ENCODE data around the gene FGD2. TPM values are rescaled to one million over a fixed set of nuclear protein-coding genes. Genes with fewer than 3 reads are reported as not detected.

FGD2 gene
- total and polyA plus RNA-seq, 10 of the 15 experiments (the other 5 are each of a cell fraction or from before 2014, with no cell fraction given) = 5.2 to 88.1 (median 33.2) TPM

DNA sequence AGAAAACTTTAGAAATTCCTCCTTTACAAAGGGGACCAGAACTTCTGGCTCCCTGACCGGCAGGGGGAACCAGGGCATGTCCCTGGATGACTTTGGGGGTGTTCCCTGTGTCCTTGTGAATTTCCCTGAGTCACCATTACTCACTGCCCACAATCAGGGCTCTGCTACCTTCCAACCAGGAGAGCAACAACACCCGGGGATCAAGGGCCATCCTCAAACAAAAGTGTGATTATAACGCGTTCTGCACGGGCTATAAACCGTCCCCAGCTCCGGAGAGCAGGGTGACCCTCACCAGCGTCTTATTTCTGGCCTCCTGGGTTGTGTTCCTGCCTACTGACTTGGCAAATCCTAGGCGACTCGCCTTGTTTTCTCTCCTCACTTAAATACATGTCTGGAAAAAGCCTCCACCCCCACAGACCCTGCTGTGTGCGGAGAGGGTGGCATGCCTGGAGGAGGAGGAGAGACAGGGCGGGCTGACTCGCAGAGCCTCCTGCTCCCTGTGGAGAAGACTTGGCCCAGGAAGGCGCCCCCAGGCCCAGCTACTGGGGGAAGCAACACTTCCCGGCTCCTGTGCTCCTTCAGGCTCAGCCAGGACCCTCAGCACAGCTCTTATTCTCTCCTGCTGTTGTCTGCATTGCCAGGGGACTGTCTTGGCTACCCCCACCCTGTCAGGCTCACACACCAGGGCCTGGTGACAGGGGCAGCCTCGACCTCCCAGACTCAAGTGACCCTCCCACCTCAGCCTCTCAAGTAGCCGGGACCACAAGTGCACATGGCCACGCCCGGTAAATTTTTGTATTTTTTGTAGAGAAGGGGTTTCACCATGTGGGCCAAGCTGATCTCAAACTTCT lies 54.1 kb downstream of the FGD2 start:
- intact Hi-C loops (cut with micrococcal nuclease; ENCODE audit: unreplicated experiment) (no loop called here), in situ Hi-C loops (cut with MboI) (no loop called here)
- no TSS peak for BruUV-seq (replicated peaks)
- Histone ChIP-seq H3K27ac (ENCODE audit: control insufficient read depth, insufficient read depth) (no peak overlapping the region), H3K4me2 (ENCODE audit: control insufficient read depth, insufficient read depth) (no peak overlapping the region), H3K9me3 (replicated peaks; ENCODE audit: control insufficient read depth, insufficient read depth, low read length) (no peaks in the 10 kb centered on the region), H3K36me3 (ENCODE audit: control insufficient read depth in 2 of 2, insufficient read depth in 2 of 2, low read length in 1 of 2) (no peaks in the 10 kb centered on the region), H3K27me3 (replicated peaks in 1 of 2; ENCODE audit: control insufficient read depth in 2 of 2, insufficient read depth in 2 of 2, low read length in 1 of 2) (no peaks in the 10 kb centered on the region), H3K4me1 (ENCODE audit: control insufficient read depth, insufficient read depth, low read length) (no peaks in the 10 kb centered on the region), H3K4me3 (no peak overlapping the region), H2AFZ (ENCODE audit: control insufficient read depth, low read depth, low read length) (no peak overlapping the region), H4K20me1 (ENCODE audit: control insufficient read depth, insufficient read depth) (no peaks in the 10 kb centered on the region), H3K9ac (ENCODE audit: control insufficient read depth, insufficient read depth, low read length) (no peak overlapping the region), H3K79me2 (ENCODE audit: control insufficient read depth, insufficient read depth, low read length) (no peaks in the 10 kb centered on the region)
- RAD21 ChIA-PET (ENCODE audit: unreplicated experiment) = interaction anchor here (2.8 kb wide), 1 partner anchor 112 kb away, joined by 9 read pairs; no protein-coding TSS in a partner anchor
- no peak for DNase-seq (ENCODE audit: low read depth, low spot score)
- FAIRE-seq = no peak
- TF ChIP-seq, protein P1, sequence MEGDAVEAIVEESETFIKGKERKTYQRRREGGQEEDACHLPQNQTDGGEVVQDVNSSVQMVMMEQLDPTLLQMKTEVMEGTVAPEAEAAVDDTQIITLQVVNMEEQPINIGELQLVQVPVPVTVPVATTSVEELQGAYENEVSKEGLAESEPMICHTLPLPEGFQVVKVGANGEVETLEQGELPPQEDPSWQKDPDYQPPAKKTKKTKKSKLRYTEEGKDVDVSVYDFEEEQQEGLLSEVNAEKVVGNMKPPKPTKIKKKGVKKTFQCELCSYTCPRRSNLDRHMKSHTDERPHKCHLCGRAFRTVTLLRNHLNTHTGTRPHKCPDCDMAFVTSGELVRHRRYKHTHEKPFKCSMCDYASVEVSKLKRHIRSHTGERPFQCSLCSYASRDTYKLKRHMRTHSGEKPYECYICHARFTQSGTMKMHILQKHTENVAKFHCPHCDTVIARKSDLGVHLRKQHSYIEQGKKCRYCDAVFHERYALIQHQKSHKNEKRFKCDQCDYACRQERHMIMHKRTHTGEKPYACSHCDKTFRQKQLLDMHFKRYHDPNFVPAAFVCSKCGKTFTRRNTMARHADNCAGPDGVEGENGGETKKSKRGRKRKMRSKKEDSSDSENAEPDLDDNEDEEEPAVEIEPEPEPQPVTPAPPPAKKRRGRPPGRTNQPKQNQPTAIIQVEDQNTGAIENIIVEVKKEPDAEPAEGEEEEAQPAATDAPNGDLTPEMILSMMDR (IDR thresholded peaks at IDR 0.05 in 2 of 3, conservative IDR thresholded peaks at IDR 0.05 in 1 of 3; ENCODE audit: control insufficient read depth in 2 of 3, extremely low read depth in 1 of 3, insufficient read depth in 1 of 3, low read depth in 3 of 3, low read length in 3 of 3) = peak in 1 of 3 experiments; percentile 22; a peak in 2 of 6 replicates
- TF ChIP-seq, protein P2, sequence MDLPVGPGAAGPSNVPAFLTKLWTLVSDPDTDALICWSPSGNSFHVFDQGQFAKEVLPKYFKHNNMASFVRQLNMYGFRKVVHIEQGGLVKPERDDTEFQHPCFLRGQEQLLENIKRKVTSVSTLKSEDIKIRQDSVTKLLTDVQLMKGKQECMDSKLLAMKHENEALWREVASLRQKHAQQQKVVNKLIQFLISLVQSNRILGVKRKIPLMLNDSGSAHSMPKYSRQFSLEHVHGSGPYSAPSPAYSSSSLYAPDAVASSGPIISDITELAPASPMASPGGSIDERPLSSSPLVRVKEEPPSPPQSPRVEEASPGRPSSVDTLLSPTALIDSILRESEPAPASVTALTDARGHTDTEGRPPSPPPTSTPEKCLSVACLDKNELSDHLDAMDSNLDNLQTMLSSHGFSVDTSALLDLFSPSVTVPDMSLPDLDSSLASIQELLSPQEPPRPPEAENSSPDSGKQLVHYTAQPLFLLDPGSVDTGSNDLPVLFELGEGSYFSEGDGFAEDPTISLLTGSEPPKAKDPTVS (IDR thresholded peaks at IDR 0.05; ENCODE audit: low read depth, low read length) = no peak
- CTCF ChIA-PET = interaction anchor here (3.4 kb wide), 1 partner anchor 112 kb away, joined by 25 read pairs; no protein-coding TSS in a partner anchor
- ATAC-seq = no peak
- POLR2A ChIA-PET = interaction anchor here (0.6 kb wide), 1 partner anchor 17 kb away, joined by 3 read pairs; no protein-coding TSS in a partner anchor
- WGBS (ENCODE audit: insufficient coverage, insufficient replicate concordance, low lambda C conversion rate, missing lambda C conversion rate) = 64% methylated on average over 19 of the region's 19 CpGs
- SMC1A ChIA-PET (ENCODE audit: uncharacterized antibody, unreplicated experiment) = interaction anchor here (0.5 to 1.8 kb wide), 4 partner anchors 14 to 240 kb away, joined by 3 to 6 read pairs (median 3); no protein-coding TSS in a partner anchor
